HepG2 (cell line): ENCODE measurements around the gene SETD1B. TPM values are rescaled to one million over a fixed set of nuclear protein-coding genes. Genes with fewer than 3 reads are reported as not detected.

ENCODE experiments used
- MXD4 ChIP-seq: IDR thresholded peaks from 2 replicates; pipeline ENCODE4 v1.6.1; 2016; ENCODE audit warnings: mild to moderate bottlenecking, missing biosample characterization, missing genetic modification reagents
- NCOR1 ChIP-seq: fragments of 200-600 bp; sonication (generic); IDR thresholded peaks from 2 replicates; pipeline ENCODE4 v1.7.0; 2017; ENCODE audit warnings: antibody characterized with exemption, low read length, borderline replicate concordance
- PREB ChIP-seq: sonication (generic); formaldehyde crosslinking; IDR thresholded peaks from 2 replicates; pipeline ENCODE4 v1.4.0; 2020; ENCODE audit warnings: missing genetic modification reagents
- PTBP1 ChIP-seq: fragments of 200-400 bp; formaldehyde crosslinking; IDR thresholded peaks from 2 replicates; pipeline ENCODE4 v1.6.1; 2018; ENCODE audit warnings: low read length, low read depth; ENCODE audit not compliant: poor library complexity, severe bottlenecking
- SKI ChIP-seq: fragments of 450-650 bp; IDR thresholded peaks from one replicate; pipeline ENCODE4 v1.6.1; 2018; ENCODE audit warnings: mild to moderate bottlenecking; ENCODE audit not compliant: partially characterized antibody
- SPEN ChIP-seq: sonication (generic); formaldehyde crosslinking; IDR thresholded peaks from 2 replicates; pipeline ENCODE4 v1.5.1; 2020; ENCODE audit warnings: low read depth, mild to moderate bottlenecking, missing genetic modification reagents
- ZFP36 ChIP-seq: fragments of 150-350 bp; IDR thresholded peaks from 2 replicates; pipeline ENCODE4 v1.6.1; 2018; ENCODE audit warnings: borderline replicate concordance, low read length, low read depth; ENCODE audit not compliant: partially characterized antibody
- ZFP82 ChIP-seq: sonication (generic); formaldehyde crosslinking; IDR thresholded peaks from 2 replicates; pipeline ENCODE4 v1.5.1; 2020; ENCODE audit warnings: mild to moderate bottlenecking, missing genetic modification reagents, borderline replicate concordance
- ZNF138 ChIP-seq: sonication (generic); formaldehyde crosslinking; IDR thresholded peaks from 2 replicates; pipeline ENCODE4 v1.5.0; 2020; ENCODE audit warnings: mild to moderate bottlenecking, low read depth, missing genetic modification reagents
- ZNF382 ChIP-seq: sonication (generic); formaldehyde crosslinking; IDR thresholded peaks from 2 replicates; pipeline ENCODE4 v1.5.0; 2020; ENCODE audit warnings: missing genetic modification reagents, mild to moderate bottlenecking, borderline replicate concordance
- ZNF557 ChIP-seq: sonication (generic); formaldehyde crosslinking; IDR thresholded peaks from 2 replicates; pipeline ENCODE4 v1.4.0; 2020; ENCODE audit warnings: missing genetic modification reagents
- ZNF660 ChIP-seq: sonication (generic); formaldehyde crosslinking; IDR thresholded peaks from 2 replicates; pipeline ENCODE4 v1.5.1; 2020; ENCODE audit warnings: mild to moderate bottlenecking, low read depth, missing genetic modification reagents, borderline replicate concordance
- ZNF720 ChIP-seq: sonication (generic); formaldehyde crosslinking; IDR thresholded peaks from 2 replicates; pipeline ENCODE4 v1.4.0; 2020; ENCODE audit warnings: missing genetic modification reagents
- polyA plus RNA-seq, 8 experiments: library from polyadenylated mRNA; depleted of rRNA in 3 of 8; stranded (reverse) in 7 of 8; unstranded in 1 of 8; fragments of >200 nt; fragmentation: Illumina TruSeq in 4 of 8; extraction: Trizol in 4 of 8; gene quantifications; 2 replicates each; pipeline versions ENCODE4 v1.2.1 to v1.2.3, GENCODE V29; 2011 to 2016; ENCODE audit warnings: low read depth in 4 of 8, missing spikeins in 1 of 8, mixed read lengths in 1 of 8; ENCODE audit not compliant: insufficient read depth in 1 of 8
- total RNA-seq, 5 experiments: library from RNA; depleted of rRNA; stranded (reverse); fragments of >200 nt; fragmentation: Illumina TruSeq; extraction: Trizol; gene quantifications; 2 replicates each; pipeline ENCODE4 v1.2.3, GENCODE V29; 2016; ENCODE audit warnings: low read depth in 1 of 5

The SETD1B gene
- total and polyA plus RNA-seq, 2 of the 13 experiments (the other 11 are each of a cell fraction or from before 2014, with no cell fraction given), result 1.1 to 1.4 TPM

GRCh38 chr12:121793440-121793837 is 10.4 kb upstream of the SETD1B start, which contains the start of gene RHOF (continued):
- TF ChIP-seq ZNF557, result no peak
- TF ChIP-seq ZNF660 (CRISPR knock-in tag), result no peak
- no peak for TF ChIP-seq ZNF720 (CRISPR knock-in tag)
- no peak for TF ChIP-seq SPEN (CRISPR knock-in tag)
- no peak for TF ChIP-seq SKI
- TF ChIP-seq ZFP82, result 0 out of 2 replicates have a peak, but pooled peaks have one; percentile 54
- TF ChIP-seq MXD4, result no peak
- no peak for TF ChIP-seq NCOR1
- TF ChIP-seq ZNF138 (CRISPR knock-in tag), result 0 out of 2 replicates have a peak, but pooled peaks have one; percentile 13
- no peak for TF ChIP-seq ZNF382
- TF ChIP-seq PREB (CRISPR knock-in tag), result no peak
- TF ChIP-seq PTBP1, result no peak
- peak; percentile 98 for TF ChIP-seq ZFP36
